Retina (tissue), 1 donor: Measurements from ENCODE around the gene ELOB.

Source experiments
- DNase-seq: peaks from one replicate; pipeline ENCODE4 v3.0.0-alpha.2; 2016

Gene ELOB

GRCh38 chr16:2745116-2745890 lies 31.8 kb downstream of the ELOB start:
- DNase-seq = no peak

DNA sequence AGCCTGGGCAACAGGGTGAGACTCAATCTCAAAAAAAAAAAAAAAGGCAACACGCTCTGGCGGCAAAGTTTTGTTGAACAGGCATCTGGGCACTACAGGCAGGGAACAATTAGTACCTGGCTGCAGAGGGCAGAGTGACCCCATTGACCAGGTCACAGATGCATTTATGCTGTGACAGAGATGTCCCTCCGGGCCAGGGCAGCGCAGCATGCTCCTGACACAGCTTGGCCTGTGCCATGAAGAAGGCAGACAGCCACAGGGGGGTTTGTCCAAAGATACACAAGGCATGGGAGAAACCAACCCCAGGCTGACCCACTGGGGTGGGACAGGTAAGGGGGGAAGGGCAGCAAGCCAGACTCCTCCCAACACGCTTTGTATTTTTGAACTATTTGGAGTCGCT lies 32.4 kb downstream of the ELOB start:
- no peak for DNase-seq

DNA sequence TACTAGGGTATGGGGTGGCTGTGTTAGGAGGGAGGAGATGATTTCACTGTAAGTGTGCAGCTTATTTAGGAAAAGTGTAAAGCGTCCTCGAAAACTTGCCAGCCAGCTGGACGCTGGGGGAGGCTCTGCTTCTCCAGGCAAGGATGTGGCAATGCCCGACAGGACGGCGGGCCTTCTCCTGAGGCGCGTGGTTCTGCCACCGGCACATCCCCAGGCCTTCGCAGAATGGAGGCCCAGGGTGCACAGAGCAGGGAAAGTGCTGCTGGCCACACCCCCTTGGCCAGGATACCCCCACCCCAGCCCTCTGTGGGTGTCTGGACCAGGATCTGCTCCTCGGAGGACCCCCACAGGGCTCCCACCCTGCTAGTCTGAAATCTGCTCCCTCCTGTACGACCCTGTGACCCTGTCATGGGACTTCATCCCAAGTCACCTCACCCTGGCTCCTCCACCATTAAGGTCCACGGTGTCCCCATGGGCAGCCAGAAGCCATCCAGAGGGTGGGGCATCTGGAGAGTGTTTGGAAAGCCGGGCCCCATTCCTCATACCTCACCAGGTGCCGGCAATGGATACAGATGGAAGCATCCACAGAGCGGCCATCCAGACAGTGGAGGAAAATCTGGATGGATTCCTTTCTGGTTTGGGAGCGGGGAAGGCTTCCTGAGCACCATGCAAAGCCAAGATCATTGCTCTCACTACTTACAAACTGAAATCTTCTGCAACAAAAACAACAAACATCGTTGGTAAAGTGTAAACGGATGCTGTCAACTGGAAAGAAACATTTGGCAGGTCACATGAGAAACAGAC lies 33.9 kb downstream of the ELOB start:
- no peak for DNase-seq

DNA sequence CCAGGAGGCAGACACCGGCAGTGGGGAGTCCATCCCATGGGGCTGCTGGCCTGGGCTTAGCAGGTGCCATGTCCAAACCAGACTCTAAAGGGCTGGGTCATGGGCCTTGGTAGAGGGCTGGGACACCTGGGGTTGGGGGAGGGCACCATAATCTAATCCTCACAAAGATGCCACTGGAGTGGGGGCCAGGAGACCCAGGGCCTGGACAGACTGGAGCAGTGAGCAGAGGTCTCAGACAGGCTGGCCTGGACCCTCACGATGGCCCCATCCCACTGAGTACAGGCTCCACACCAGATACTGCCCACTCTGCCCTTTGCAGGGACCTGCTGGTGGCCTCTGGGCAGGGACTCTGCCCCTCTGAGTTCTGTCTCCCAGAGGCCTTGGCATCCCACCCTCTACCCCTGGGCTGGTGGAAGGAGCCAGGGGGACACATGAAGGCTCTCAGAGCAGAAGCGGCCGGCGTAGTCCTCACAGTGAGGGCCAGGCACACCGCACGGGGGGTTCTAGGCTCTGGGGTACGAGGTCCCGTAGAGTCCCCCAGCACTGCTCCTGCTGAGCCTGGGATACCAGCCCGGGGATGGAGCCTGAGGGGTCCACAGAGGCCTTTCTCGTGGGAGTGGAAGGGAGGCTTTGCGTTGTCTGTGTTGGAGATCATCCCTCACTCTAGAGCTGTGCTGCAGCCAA lies 34.6 kb downstream of the ELOB start:
- DNase-seq = no peak

- DNase-seq = no peak
These were observed 35.9 kb downstream of the ELOB start for GRCh38 chr16:2741168-2741567.

DNA sequence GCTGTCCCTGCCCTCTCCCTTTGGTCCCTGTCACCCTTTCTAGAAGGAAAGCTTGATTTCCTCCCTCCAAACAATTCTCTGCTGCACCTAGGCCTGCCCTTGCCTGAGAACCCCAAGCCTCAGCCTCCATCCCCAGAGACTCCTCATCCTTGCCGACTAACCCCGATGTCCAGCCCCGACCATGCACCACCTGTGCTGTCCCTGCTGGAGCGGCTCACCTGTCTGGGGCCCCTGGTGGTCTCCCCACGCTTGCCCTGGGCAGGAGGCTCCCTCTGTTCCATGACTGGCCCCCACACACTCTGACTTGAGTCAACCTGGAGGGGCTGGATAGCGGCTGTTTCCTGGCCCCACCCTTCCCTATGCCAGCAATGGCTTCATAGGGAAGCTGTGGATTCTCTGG lies 36.6 kb downstream of the ELOB start:
- DNase-seq = no peak

- DNase-seq = no peak
These were observed 37.3 kb downstream of the ELOB start for GRCh38 chr16:2739625-2740430.

- DNase-seq = no peak
These were observed 38.5 kb downstream of the ELOB start for GRCh38 chr16:2738615-2739014.

DNA sequence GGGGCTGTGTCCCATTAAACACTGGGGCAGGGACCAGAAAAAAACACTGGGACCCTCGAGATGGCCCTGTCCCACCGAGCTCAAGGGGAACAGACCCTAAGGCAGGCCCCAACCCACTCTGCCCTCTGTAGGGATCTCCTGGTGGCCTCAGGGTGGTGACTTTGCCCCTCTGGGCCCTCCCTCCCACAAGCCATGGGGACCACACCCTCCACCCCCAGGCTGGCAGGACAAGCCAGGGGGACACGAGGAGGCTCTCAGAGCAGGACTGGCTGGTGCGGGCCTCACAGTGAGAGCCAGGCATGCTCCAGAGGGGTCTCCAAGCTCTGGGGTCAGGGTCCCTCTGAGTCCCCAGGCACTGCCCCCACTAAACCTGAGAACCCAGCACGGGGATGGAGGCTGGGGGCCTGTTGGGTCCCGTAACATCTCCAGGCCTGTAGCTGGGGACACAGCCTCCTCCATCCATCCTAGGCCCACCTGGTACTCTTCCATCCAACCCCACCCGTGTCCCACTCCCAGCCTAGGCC lies 39.1 kb downstream of the ELOB start:
- no peak for DNase-seq

GRCh38 chr16:2737238-2737605 lies 39.9 kb downstream of the ELOB start:
- DNase-seq = no peak

DNA sequence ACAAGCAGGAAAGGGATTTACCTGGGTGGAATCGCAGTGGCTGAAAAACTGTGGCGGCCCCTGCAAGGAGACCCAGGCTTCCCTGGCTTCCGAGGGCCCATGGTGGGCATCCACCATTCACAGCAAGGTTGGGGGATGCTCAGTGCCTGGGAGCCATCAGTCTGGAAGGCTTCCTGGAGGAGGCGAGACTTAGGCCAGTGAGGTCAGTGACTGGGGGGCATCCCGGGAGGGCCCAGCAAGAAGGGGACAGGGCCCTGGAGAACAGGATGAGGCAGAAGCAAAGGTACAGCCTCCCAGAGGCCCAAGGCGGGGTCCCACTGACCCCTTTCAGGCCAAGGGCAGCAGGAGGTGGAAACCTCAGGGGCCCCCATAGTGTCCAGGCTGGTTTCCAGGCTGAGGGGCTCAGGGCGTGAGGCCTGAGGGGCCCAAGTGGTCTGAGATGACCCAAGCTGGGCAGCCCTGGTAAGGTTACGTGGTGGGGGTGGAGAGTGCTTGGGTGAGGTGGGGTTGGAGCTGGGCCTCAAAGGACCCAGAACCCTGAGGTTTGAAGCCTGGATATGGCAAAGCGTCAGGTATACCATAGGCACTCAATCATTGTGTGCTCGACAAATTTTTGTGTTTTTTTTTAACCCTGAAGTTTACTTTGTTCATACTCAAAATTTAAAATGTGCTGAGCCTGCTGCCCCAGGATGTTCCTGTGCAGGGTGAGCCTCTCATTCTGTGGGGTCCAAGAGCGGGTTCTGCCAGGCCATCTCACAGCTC lies 40.4 kb downstream of the ELOB start:
- no peak for DNase-seq

DNA sequence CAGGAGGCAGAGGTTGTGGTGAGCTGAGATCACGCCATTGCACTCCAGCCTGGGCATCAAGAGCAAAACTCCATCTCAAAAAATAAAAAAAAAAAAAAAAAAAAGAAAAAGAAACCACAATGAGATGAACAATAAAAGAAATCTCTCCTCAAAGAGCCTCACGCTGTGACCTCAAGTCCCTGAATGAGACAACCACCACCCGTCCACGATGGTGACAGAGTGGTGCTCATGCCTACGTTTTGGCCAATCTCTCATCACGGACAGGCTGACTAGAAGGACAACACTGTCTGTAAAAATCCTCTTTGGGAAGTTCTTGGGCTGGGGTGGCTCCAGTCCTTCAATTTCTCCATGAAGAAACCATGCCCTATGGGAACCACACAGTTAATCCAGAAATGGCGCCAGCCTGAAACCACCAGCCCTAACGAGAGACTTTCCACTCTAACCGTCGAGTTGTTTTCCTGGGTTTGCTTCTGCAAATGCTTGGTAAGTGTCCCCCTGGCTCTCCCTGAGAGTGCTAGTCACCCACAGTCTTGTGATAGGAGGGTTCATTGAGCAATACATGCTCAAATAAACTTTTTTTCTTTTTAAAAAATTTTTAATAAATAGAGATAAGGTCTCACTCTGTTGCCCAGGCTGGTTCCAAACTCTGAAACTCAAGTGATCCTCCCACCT lies 42.1 kb downstream of the ELOB start:
- no peak for DNase-seq

DNA sequence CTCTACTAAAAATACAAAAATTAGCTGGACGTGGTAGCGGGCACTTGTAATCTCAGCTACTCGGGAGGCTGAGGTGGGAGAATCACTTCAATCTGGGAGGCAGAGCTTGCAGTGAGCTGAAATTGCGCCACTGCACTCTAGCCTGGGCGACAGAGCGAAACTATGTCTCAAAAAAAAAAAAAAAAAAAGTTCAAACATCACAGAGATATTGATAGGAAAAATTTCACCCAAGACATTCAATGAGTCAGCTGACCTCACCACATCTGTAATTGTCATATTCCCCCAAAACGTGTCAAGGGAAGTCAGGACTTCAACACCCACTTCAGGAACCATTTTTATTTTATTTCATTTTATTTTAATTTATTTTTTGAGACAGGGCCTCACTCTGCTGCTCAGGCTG lies 49.0 kb downstream of the ELOB start:
- no peak for DNase-seq

GRCh38 chr16:2726923-2727322 lies 50.2 kb downstream of the ELOB start:
- no peak for DNase-seq

DNA sequence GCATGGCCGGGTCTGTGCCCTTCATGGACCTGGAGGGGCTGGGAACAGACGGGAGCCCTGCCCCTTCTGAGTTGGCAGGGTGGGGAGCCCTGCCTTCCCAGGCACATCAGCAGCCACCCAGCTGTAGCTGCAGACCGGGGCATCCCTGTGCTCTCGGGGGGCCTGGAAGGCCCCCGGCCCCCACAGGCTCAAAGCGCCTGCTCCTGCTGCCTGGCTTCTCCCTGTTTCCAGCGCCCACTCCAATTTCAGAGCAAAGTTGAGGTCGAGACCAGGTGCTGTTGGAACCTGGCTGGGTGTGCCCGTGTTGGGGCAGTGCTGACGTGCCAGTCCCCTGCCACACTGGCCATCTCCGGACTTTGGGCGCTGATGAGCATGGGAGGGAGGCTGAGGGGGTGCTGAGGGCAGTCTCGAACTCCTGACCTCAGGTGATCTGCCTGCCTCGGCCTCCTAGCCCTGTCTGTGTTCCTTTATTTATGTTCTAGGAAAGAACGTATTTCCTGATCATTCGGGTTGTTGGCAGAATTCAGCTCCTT lies 52.2 kb downstream of the ELOB start:
- DNase-seq = no peak

GRCh38 chr16:2724088-2724676 lies 52.9 kb downstream of the ELOB start:
- no peak for DNase-seq

DNA sequence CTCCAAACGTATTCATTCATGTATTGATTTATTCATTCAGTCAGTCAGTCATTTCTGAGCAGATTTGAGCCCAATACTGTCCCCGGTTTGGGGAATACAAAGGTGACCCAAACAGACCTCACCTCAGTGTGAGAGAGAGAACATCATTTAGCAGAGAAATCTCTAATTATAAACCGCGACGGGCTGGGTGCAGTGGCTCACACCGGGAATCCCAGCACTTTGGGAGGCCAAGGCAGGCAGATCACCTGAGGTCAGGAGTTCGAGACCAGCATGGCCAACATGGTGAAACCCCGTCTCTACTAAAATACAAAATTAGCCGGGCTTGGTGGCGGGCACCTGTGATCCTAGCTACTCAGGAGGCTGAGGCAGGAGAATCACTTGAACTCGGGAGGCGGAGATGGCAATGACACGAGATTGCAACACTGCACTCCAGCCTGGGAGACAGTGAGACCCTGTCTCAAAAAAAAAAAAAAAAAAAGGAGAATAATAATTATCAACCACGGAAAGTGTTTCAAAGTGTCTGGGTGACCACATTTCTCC lies 55.4 kb downstream of the ELOB start:
- peak; percentile 40 for DNase-seq
